Gastrocnemius medialis (tissue), 4 donors: Measurements from ENCODE around the gene MATN1.

Experiments used
- CTCF ChIP-seq, 5 experiments: fragments of 450-650 bp in 3 of 5; fragments of 200-600 bp in 2 of 5; sonication (generic) in 2 of 5; IDR thresholded peaks in 4 of 5; conservative IDR thresholded peaks in 1 of 5; 1 replicate in 4 of 5; 2 replicates in 1 of 5; pipeline ENCODE4 v1.5.1; 2016 to 2019; ENCODE audit warnings: antibody characterized with exemption in 5 of 5, mild to moderate bottlenecking in 3 of 5, moderate library complexity in 3 of 5
- POLR2A ChIP-seq, 2 donors: fragments of 450-650 bp; IDR thresholded peaks; one replicate each; pipeline ENCODE4 v1.6.1; 2017; ENCODE audit warnings: antibody characterized with exemption in 2 of 2, mild to moderate bottlenecking in 2 of 2, moderate library complexity in 2 of 2

- TF ChIP-seq CTCF (IDR thresholded peaks at IDR 0.05 in 4 of 5, conservative IDR thresholded peaks at IDR 0.05 in 1 of 5) (no peak), POLR2A (IDR thresholded peaks at IDR 0.05) (no peak)
Measured at GRCh38 chr1:30770150-30770549, 46.8 kb upstream of the MATN1 start.
